K562 (cell line): ENCODE data around the gene ZSCAN22. TPM values are rescaled to one million over a fixed set of nuclear protein-coding genes. Genes with fewer than 3 reads are reported as not detected.

ENCODE experiments used
- ARNT ChIP-seq, 2 experiments: fragments of 450-650 bp; IDR thresholded peaks; 2 replicates each; pipeline ENCODE4 v1.6.1; 2016; ENCODE audit warnings: mild to moderate bottlenecking in 1 of 2
- CBFA2T2 ChIP-seq: fragments of 450-650 bp; conservative IDR thresholded peaks from 2 replicates; pipeline ENCODE4 v1.6.1; 2017; ENCODE audit warnings: mild to moderate bottlenecking
- CC2D1A ChIP-seq: fragments of 450-650 bp; IDR thresholded peaks from 2 replicates; pipeline ENCODE4 v1.6.1; 2017; ENCODE audit warnings: mild to moderate bottlenecking
- E2F8 ChIP-seq: fragments of 450-650 bp; IDR thresholded peaks from 2 replicates; pipeline ENCODE4 v1.7.1; 2018; ENCODE audit warnings: mild to moderate bottlenecking, low read depth; ENCODE audit not compliant: partially characterized antibody
- FOXK1 ChIP-seq: sonication (generic); formaldehyde crosslinking; IDR thresholded peaks from 2 replicates; pipeline ENCODE4 v1.8.0; 2022; ENCODE audit warnings: missing genetic modification reagents, mild to moderate bottlenecking, borderline replicate concordance
- GTF2F1 ChIP-seq: IDR thresholded peaks from 2 replicates; pipeline ENCODE4 v1.6.1; 2011; ENCODE audit warnings: low read depth, low read length, improper control_type of control experiment
- HNRNPH1 ChIP-seq: fragments of 200-400 bp; formaldehyde crosslinking; optimal IDR thresholded peaks from 2 replicates; pipeline ENCODE3; 2017; ENCODE audit warnings: low read depth, mild to moderate bottlenecking, low read length, moderate library complexity
- IRF9 ChIP-seq: fragments of 450-650 bp; IDR thresholded peaks from 2 replicates; pipeline ENCODE4 v1.6.1; 2016; ENCODE audit warnings: missing biosample characterization, missing genetic modification characterization
- MCM5 ChIP-seq: fragments of 450-650 bp; IDR thresholded peaks from 2 replicates; pipeline ENCODE4 v1.6.1; 2016; ENCODE audit warnings: low read depth
- MYNN ChIP-seq, 2 experiments: sonication (generic); formaldehyde crosslinking in 1 of 2; IDR thresholded peaks; 2 replicates each; pipeline versions ENCODE4 v1.5.0 to v1.6.1; 2016 to 2020; ENCODE audit warnings: antibody characterized with exemption in 1 of 2, missing genetic modification reagents in 1 of 2
- NCOA6 ChIP-seq: fragments of 450-650 bp; IDR thresholded peaks from 2 replicates; pipeline ENCODE4 v1.6.1; 2017; ENCODE audit warnings: mild to moderate bottlenecking
- NR1H2 ChIP-seq: sonication (generic); formaldehyde crosslinking; IDR thresholded peaks from 2 replicates; pipeline ENCODE4 v1.4.0; 2020; ENCODE audit warnings: mild to moderate bottlenecking, missing genetic modification reagents
- NUFIP1 ChIP-seq: fragments of 450-650 bp; IDR thresholded peaks from 2 replicates; pipeline ENCODE4 v1.6.1; 2018; ENCODE audit not compliant: partially characterized antibody
- PML ChIP-seq: IDR thresholded peaks from 2 replicates; pipeline ENCODE4 v1.6.1; 2012; ENCODE audit warnings: low read length, inconsistent platforms
- POLR2AphosphoS5 ChIP-seq: IDR thresholded peaks from 2 replicates; pipeline ENCODE4 v1.6.1; 2011; ENCODE audit warnings: mild to moderate bottlenecking, low read depth, low read length, moderate library complexity; ENCODE audit not compliant: control insufficient read depth, insufficient read depth
- PTRF ChIP-seq: fragments of 450-650 bp; IDR thresholded peaks from 2 replicates; pipeline ENCODE4 v1.6.1; 2016; ENCODE audit warnings: mild to moderate bottlenecking, missing genetic modification characterization, missing compliant biosample characterization
- RBM22 ChIP-seq: fragments of 200-400 bp; formaldehyde crosslinking; IDR thresholded peaks from 2 replicates; pipeline ENCODE4 v1.6.1; 2018; ENCODE audit warnings: low read length, low read depth; ENCODE audit not compliant: poor library complexity, severe bottlenecking
- RBM39 ChIP-seq: fragments of 200-400 bp; formaldehyde crosslinking; optimal IDR thresholded peaks from 2 replicates; pipeline ENCODE3; 2018; ENCODE audit warnings: low read depth, low read length
- SPI1 ChIP-seq: IDR thresholded peaks from 2 replicates; pipeline ENCODE4 v1.6.1; 2011; ENCODE audit warnings: low read depth, low read length, control low read depth, borderline replicate concordance
- ZNF12 ChIP-seq: sonication (generic); formaldehyde crosslinking; IDR thresholded peaks from 2 replicates; pipeline ENCODE4 v1.4.0; 2020; ENCODE audit warnings: mild to moderate bottlenecking, missing genetic modification reagents
- ZNF408 ChIP-seq: fragments of 250-450 bp; sonication (Bioruptor Pico); IDR thresholded peaks from 2 replicates; pipeline ENCODE4 v1.4.0; 2020; ENCODE audit warnings: low read depth, mild to moderate bottlenecking, moderate library complexity
- ZNF444 ChIP-seq: fragments of 250-450 bp; sonication (Bioruptor Pico); IDR thresholded peaks from 2 replicates; pipeline ENCODE4 v1.4.0; 2020; ENCODE audit warnings: mild to moderate bottlenecking, moderate library complexity
- ZNF589 ChIP-seq: fragments of 200-800 bp; sonication (Bioruptor generic); IDR thresholded peaks from 2 replicates; pipeline ENCODE4 v1.6.1; 2016; ENCODE audit warnings: low read depth, missing genetic modification characterization, missing compliant biosample characterization
- polyA plus RNA-seq, 8 experiments: library from polyadenylated mRNA; depleted of rRNA in 4 of 8; stranded (reverse) in 5 of 8; unstranded in 3 of 8; fragments of >200 nt; fragmentation: Nextera tagmentation in 2 of 8; fragmentation: Illumina TruSeq in 1 of 8; extraction: Ambion mirVana in 2 of 8; extraction: Trizol in 1 of 8; gene quantifications; 2 replicates each; pipeline versions ENCODE4 v1.2.1 to v1.2.3, GENCODE V29; 2011 to 2014; ENCODE audit warnings: inconsistent platforms in 1 of 8, missing spikeins in 1 of 8
- total RNA-seq, 7 experiments: library from RNA; depleted of rRNA in 6 of 7; stranded (reverse); fragments of >200 nt in 6 of 7; fragmentation: Illumina TruSeq in 2 of 7; extraction: Trizol in 2 of 7; gene quantifications; 2 replicates each; pipeline versions ENCODE4 v1.2.1 to v1.2.3, GENCODE V29; 2011 to 2021; ENCODE audit warnings: low replicate concordance in 1 of 7
- TF ChIP-seq, protein P1 (sequence below): sonication (generic); formaldehyde crosslinking; IDR thresholded peaks from 2 replicates; pipeline ENCODE4 v1.8.0; 2022; ENCODE audit warnings: missing genetic modification reagents, mild to moderate bottlenecking, moderate library complexity, borderline replicate concordance
- TF ChIP-seq, protein P2 (sequence below): fragments of 450-650 bp; IDR thresholded peaks from 2 replicates; pipeline ENCODE4 v1.6.1; 2016

The ZSCAN22 gene
- total and polyA plus RNA-seq, 9 of the 15 experiments (the other 6 are each of a cell fraction or from before 2014, with no cell fraction given): 0.98 to 5.3 (median 3.0) TPM

DNA sequence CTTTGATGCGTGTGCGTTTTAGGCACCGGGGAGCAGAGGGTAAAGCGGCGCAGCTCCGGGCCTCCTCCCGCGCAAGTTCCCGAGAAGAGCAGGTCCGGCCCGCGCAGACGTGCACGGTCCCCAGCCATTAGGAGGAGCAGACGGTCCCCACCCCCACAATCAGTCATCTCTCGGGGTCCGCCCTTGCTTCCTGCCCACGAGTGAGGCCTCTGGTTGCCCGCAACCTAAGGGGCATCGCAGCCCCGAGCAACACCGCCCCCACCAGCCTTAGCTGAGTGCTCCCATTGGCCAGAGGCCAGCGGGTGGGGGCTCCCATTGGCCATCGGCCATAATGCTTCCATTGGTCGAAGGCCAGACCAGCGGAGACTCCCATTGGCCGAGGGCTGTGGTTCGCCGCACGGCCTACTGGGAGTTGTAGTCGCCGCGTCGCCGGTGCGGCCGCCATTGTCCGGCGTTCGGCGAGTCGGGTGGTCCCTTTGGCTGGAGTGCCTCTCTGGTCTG lies 48.2 kb upstream of the ZSCAN22 start, which contains the start of gene ZNF8 (continued):
- TF ChIP-seq E2F8: peak; percentile 6
- TF ChIP-seq CBFA2T2: no peak
- TF ChIP-seq NR1H2 (CRISPR knock-in tag): no peak; the same call in 1 of the 2 replicates
- TF ChIP-seq ZNF589 (CRISPR knock-in tag): 0 out of 2 replicates have a peak, but pooled peaks have one; percentile 1
- no peak for TF ChIP-seq PTRF (tag)
- TF ChIP-seq ZNF444 (CRISPR knock-in tag): no peak
- TF ChIP-seq ZNF12 (CRISPR knock-in tag): no peak
- TF ChIP-seq IRF9 (tag): no peak
- TF ChIP-seq, protein P1, sequence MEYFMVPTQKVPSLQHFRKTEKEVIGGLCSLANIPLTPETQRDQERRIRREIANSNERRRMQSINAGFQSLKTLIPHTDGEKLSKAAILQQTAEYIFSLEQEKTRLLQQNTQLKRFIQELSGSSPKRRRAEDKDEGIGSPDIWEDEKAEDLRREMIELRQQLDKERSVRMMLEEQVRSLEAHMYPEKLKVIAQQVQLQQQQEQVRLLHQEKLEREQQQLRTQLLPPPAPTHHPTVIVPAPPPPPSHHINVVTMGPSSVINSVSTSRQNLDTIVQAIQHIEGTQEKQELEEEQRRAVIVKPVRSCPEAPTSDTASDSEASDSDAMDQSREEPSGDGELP (CRISPR knock-in tag): peak; percentile 72
- TF ChIP-seq ARNT (IDR thresholded peaks at IDR 0.05): no peak
- no peak for TF ChIP-seq ZNF408 (CRISPR knock-in tag)
- TF ChIP-seq NCOA6: no peak
- TF ChIP-seq SPI1: no peak
- TF ChIP-seq RBM39: no peak
- TF ChIP-seq PML: peak; percentile 55; the same call in 1 of the 2 replicates
- TF ChIP-seq, protein P2, sequence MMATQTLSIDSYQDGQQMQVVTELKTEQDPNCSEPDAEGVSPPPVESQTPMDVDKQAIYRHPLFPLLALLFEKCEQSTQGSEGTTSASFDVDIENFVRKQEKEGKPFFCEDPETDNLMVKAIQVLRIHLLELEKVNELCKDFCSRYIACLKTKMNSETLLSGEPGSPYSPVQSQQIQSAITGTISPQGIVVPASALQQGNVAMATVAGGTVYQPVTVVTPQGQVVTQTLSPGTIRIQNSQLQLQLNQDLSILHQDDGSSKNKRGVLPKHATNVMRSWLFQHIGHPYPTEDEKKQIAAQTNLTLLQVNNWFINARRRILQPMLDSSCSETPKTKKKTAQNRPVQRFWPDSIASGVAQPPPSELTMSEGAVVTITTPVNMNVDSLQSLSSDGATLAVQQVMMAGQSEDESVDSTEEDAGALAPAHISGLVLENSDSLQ: peak; percentile 83
- TF ChIP-seq MYNN (IDR thresholded peaks at IDR 0.05): peak; percentile 94
- TF ChIP-seq MYNN (CRISPR knock-in tag; IDR thresholded peaks at IDR 0.05): no peak
- no peak for TF ChIP-seq CC2D1A
- no peak for TF ChIP-seq HNRNPH1
- TF ChIP-seq RBM22: no peak
- TF ChIP-seq FOXK1 (CRISPR knock-in tag): no peak; the same call in 1 of the 2 replicates
- TF ChIP-seq NUFIP1: no peak
- peak; percentile 68; the same call in 1 of the 2 replicates for TF ChIP-seq POLR2AphosphoS5
- TF ChIP-seq MCM5: no peak
- no peak for TF ChIP-seq GTF2F1
